Tibial nerve (tissue), 4 donors: ENCODE results near the gene ASPSCR1. TPM values are rescaled to one million over a fixed set of nuclear protein-coding genes. Genes with fewer than 3 reads are reported as not detected.

ENCODE experiments used
- DNase-seq, 2 donors: peaks; one replicate each; pipeline ENCODE4 v3.0.0-alpha.2; 2019; ENCODE audit warnings: low spot score in 2 of 2
- H3K27ac ChIP-seq, 4 donors: fragments of 200-600 bp; sonication (generic) in 3 of 4; one replicate each; pipeline ENCODE4 v1.5.1; 2017 to 2019; ENCODE audit warnings: mild to moderate bottlenecking in 1 of 4
- H3K27me3 ChIP-seq, 2 donors: fragments of 200-600 bp; sonication (generic) in 1 of 2; one replicate each; pipeline versions ENCODE4 v1.5.1 to v1.6.0; 2017 to 2019
- H3K36me3 ChIP-seq, 3 donors: fragments of 200-600 bp; sonication (generic); one replicate each; pipeline ENCODE4 v1.5.1; 2018 to 2019
- H3K4me1 ChIP-seq, 4 donors: fragments of 200-600 bp; sonication (generic) in 3 of 4; one replicate each; pipeline ENCODE4 v1.5.1; 2017 to 2019
- H3K4me3 ChIP-seq, 4 donors: fragments of 200-600 bp; sonication (generic) in 3 of 4; one replicate each; pipeline ENCODE4 v1.5.1; 2017 to 2019; ENCODE audit warnings: mild to moderate bottlenecking in 1 of 4, moderate library complexity in 1 of 4
- H3K9me3 ChIP-seq, 4 donors: fragments of 200-600 bp; sonication (generic) in 3 of 4; one replicate each; pipeline ENCODE4 v1.5.1; 2017 to 2019
- EP300 ChIP-seq, 2 donors: sonication (generic); formaldehyde crosslinking; IDR thresholded peaks; one replicate each; pipeline ENCODE4 v1.6.1; 2017; ENCODE audit warnings: antibody characterized with exemption in 2 of 2, mild to moderate bottlenecking in 1 of 2
- POLR2A ChIP-seq, 2 donors: fragments of 450-650 bp; IDR thresholded peaks; one replicate each; pipeline ENCODE4 v1.6.1; 2017; ENCODE audit warnings: antibody characterized with exemption in 2 of 2, mild to moderate bottlenecking in 2 of 2, moderate library complexity in 2 of 2
- WGBS, 2 donors: methylation state at CpG; one replicate each; pipeline ENCODE4 v1.1.5; 2018; 5-methylcytosine and 5-hydroxymethylcytosine counted together
- total RNA-seq, 4 donors: library from RNA; depleted of rRNA; stranded (reverse); fragments of >200 nt; gene quantifications; one replicate each; pipeline ENCODE4 v1.1.0, GENCODE V29; 2016
- TF ChIP-seq, protein P1 (sequence below), 5 experiments: fragments of 200-600 bp in 3 of 5; fragments of 450-650 bp in 2 of 5; sonication (generic) in 3 of 5; IDR thresholded peaks; one replicate each; pipeline ENCODE4 v1.5.1; 2016 to 2019; ENCODE audit warnings: antibody characterized with exemption in 5 of 5, mild to moderate bottlenecking in 3 of 5, moderate library complexity in 2 of 5

Gene ASPSCR1
- total RNA-seq, 4 donors from 2014 or later: 32.9 to 82.8 (median 55.6) TPM

DNA sequence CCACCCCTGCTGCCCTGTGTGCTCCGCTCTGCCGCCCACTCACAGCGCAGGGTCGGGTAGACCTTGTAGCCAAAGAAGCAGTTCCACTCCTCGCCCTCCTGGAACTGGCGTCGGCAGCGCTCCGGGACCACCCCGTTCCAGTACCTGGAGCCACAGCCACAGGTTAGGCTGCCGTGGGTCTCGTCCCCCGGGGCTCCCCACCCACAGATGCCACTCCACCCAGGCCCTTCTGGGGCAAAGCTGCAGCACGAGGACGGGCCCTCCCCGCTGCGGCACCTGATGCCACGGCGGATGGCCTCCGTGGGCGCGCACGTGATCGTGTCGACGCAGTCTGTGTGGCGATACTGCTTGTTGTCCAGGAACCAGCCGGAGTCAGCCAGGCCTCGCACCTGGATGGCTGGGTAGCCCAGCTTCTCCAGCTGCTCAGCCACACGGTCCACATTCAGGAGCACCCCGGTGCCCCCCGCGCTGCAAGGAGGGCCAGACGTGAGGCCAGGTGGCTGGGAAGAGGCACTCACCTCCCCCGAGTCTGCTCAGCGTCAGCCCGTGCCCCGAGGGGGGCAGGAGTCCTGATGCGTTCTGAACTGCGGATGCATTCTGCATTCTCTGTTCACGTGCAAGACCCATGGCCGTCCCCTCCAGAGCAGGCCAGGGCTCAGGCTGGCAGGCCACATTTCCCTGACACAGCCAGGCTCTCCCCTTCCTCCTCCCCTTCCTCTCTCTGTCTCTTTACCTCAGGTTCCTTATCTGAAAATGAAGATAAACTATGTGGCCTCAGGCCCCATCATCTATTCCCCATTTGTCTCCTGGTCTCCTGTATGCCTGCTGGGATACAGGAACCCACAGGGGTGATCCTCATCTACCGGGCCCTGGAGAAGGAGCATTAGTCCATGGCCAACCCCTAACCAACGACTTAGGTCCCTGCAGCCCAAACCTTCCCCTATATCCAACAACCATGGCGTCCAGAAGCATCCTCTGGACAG is 20.5 kb upstream of the ASPSCR1 start:
- Histone ChIP-seq H3K36me3 (no peaks in the 10 kb centered on the region), H3K9me3 (no peaks in the 10 kb centered on the region), H3K4me3 (no peak overlapping the region), H3K27me3 (peaks cover 4 to 81% of the 10 kb centered on the region in 2 donors), H3K27ac (no peak overlapping the region), H3K4me1 (peaks cover 0 to 26% (median 10%) of the 10 kb centered on the region in 4 donors)
- no peak for DNase-seq
- TF ChIP-seq POLR2A (IDR thresholded peaks at IDR 0.05) (no peak), EP300 (IDR thresholded peaks at IDR 0.05) (no peak)
- TF ChIP-seq, protein P1, sequence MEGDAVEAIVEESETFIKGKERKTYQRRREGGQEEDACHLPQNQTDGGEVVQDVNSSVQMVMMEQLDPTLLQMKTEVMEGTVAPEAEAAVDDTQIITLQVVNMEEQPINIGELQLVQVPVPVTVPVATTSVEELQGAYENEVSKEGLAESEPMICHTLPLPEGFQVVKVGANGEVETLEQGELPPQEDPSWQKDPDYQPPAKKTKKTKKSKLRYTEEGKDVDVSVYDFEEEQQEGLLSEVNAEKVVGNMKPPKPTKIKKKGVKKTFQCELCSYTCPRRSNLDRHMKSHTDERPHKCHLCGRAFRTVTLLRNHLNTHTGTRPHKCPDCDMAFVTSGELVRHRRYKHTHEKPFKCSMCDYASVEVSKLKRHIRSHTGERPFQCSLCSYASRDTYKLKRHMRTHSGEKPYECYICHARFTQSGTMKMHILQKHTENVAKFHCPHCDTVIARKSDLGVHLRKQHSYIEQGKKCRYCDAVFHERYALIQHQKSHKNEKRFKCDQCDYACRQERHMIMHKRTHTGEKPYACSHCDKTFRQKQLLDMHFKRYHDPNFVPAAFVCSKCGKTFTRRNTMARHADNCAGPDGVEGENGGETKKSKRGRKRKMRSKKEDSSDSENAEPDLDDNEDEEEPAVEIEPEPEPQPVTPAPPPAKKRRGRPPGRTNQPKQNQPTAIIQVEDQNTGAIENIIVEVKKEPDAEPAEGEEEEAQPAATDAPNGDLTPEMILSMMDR (IDR thresholded peaks at IDR 0.05): no peak
- WGBS, 2 donors: 83 to 86% methylated on average over 28 to 39 of the region's 45 CpGs

DNA sequence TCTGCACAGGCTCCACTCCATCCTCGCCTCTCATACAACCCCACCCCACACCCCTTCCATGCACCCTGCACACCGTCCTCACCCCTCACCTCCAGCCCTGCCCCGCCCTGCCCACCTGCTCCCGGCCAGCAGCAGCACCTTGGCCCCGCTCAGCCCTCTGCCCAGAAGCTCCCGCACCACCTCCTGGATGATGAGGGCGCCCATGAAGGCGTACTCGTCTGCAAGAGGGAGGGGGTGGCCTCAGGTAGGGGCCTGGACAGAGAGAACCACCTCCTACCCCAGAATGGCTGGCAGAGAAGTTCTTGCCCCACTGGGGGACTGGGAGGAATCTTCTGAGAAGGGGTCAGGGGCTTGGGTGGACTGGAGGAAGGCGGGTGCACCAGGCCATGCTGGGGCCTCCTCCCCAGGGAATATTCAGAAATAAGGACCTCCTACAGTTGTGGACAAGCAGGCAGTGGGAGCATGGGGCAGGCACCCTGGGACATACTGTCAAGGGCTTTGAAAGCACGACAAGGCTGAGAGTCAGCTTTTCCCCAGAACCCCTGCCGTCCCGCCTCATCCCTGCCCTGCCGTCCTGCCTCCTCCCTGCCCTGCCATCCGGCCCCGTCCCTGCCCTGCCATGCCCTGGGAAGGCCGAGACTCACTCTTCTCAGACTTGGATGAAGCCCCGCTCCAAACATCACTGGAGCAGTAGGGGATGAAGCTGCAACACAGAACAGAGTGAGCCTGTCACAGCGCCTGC is 19.6 kb upstream of the ASPSCR1 start:
- Histone ChIP-seq H3K9me3 (no peaks in the 10 kb centered on the region), H3K27me3 (peaks cover 4 to 85% of the 10 kb centered on the region in 2 donors), H3K4me1 (peaks cover 0 to 29% (median 10%) of the 10 kb centered on the region in 4 donors), H3K4me3 (no peak overlapping the region), H3K27ac (no peak overlapping the region), H3K36me3 (no peaks in the 10 kb centered on the region)
- no peak for DNase-seq
- no peak for TF ChIP-seq EP300 (IDR thresholded peaks at IDR 0.05)
- TF ChIP-seq POLR2A (IDR thresholded peaks at IDR 0.05): no peak
- TF ChIP-seq, protein P1 (IDR thresholded peaks at IDR 0.05): no peak
- WGBS, 2 donors: 83 to 87% methylated on average over 19 of the region's 19 CpGs

DNA sequence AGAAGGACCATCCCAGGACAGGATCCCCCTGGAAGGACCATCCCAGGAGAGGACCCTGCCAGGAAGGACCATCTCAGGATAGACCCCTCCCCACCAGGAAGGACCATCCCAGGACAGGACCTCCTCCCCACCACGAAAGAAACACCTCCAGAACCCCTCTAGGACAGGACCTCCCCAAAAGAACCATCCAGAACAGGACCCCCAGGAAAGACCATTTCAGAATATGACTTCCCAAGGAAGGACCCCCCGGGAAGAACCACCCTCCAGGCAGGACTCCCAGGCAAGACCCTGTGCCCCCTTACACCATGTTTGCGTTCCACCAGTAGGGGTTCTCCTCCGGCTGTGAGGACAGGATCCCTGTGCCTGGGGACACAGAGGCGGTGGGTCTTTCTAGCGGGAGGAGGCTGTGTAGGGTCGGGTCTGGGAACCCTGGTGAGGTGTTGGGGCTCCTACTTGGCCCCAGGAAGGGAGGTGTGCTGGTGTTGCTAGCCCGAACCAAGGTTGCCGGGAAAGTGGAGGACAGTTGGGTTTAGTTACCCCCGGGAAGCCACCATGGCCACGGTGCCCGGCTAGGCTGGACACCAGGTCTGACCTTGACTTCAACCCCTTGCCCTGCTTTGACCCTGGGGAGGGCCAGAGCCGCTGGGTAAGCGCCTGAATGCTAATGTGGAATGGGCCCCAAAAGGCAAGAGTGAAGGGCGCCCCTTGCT is 18.6 kb upstream of the ASPSCR1 start:
- H3K4me1 ChIP-seq: peaks cover 0 to 29% (median 10%) of the 10 kb centered on the region in 4 donors
- peaks cover 4 to 84% of the 10 kb centered on the region in 2 donors for H3K27me3 ChIP-seq
- no peaks in the 10 kb centered on the region for H3K36me3 ChIP-seq
- TF ChIP-seq, protein P1 (IDR thresholded peaks at IDR 0.05): no peak
- TF ChIP-seq POLR2A (IDR thresholded peaks at IDR 0.05) (no peak), EP300 (IDR thresholded peaks at IDR 0.05) (no peak)
- no peaks in the 10 kb centered on the region for H3K9me3 ChIP-seq
- 59 to 65% methylated on average over 8 to 9 of the region's 15 CpGs for WGBS, 2 donors
- H3K27ac ChIP-seq: no peak overlapping the region
- no peak overlapping the region for H3K4me3 ChIP-seq
- DNase-seq: no peak

DNA sequence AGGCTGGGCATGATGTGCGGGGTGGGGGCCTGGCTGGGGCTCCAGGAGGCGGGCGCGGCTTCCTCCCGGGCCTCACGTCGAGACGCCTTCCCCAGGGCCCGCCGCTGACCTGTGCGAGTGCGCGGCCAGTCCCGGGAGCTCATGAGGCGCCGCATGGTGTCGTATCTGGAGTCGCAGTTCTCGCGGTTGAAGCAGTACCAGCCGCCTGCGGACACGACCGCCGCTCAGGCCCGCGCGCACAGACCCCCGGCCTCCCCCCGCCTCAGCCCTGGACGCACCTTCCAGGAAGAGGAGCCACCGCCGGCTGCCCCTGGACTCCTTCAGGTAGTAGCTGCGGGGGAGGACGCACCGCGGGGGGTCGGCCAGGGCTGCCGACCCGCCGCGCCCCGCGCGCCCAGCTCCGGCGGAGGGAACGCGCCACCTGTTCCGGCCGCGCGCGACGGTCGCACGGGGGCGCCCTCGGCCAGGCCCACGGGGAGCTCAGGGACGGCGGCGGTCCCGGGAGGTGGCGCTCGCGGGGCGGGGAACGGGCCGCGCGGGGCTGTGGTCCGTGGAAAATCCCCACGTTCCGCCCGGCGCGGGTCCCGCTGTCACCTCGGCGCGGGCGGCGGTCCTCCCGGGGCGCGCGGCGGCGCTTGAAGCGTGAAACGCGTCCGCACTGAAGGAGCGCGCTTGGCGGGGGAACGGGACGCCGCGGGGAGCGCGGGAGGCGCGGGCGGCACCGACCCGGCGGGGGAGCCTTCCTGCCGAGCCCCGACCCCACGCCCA is 17.9 kb upstream of the ASPSCR1 start:
- no peak overlapping the region for H3K27ac ChIP-seq
- 1 to 7% methylated on average over 8 to 72 of the region's 112 CpGs for WGBS, 2 donors
- peak; percentile 50 to 52 for DNase-seq

More for the DNA sequence above, 17.9 kb upstream of the ASPSCR1 start:
- no peaks in the 10 kb centered on the region for H3K9me3 ChIP-seq
- H3K27me3 ChIP-seq: peaks cover 4 to 84% of the 10 kb centered on the region in 2 donors
- peaks cover 0 to 29% (median 10%) of the 10 kb centered on the region in 4 donors for H3K4me1 ChIP-seq
- peak overlapping the region in 3 of 4 donors; percentile 22 to 54 (median 36) for H3K4me3 ChIP-seq
- TF ChIP-seq, protein P1 (IDR thresholded peaks at IDR 0.05): peak; percentile 81 to 100 (median 95)
- no peak for TF ChIP-seq POLR2A (IDR thresholded peaks at IDR 0.05)
- TF ChIP-seq EP300 (IDR thresholded peaks at IDR 0.05): no peak
- H3K36me3 ChIP-seq: no peaks in the 10 kb centered on the region
